Urinary bladder (tissue), 4 donors: Measurements from ENCODE around the gene EBLN2. TPM values are rescaled to one million over a fixed set of nuclear protein-coding genes. Genes with fewer than 3 reads are reported as not detected.
A peak's percentile ranks its signal among the peaks of the same experiment; 100 is the strongest.

Experiments
- DNase-seq: peaks from one replicate; pipeline ENCODE4 v3.0.0-alpha.2; 2015; ENCODE audit errors: extremely low spot score
- H3K27ac ChIP-seq: one replicate; pipeline ENCODE4 v1.5.1; 2013; ENCODE audit warnings: low read depth, mild to moderate bottlenecking, moderate library complexity
- H3K36me3 ChIP-seq: one replicate; pipeline ENCODE4 v1.6.1; 2013; ENCODE audit warnings: mild to moderate bottlenecking, moderate library complexity; ENCODE audit not compliant: insufficient read depth
- H3K4me1 ChIP-seq: one replicate; pipeline ENCODE4 v1.6.1; 2013; ENCODE audit warnings: mild to moderate bottlenecking, moderate library complexity; ENCODE audit not compliant: insufficient read depth
- H3K4me3 ChIP-seq: one replicate; pipeline ENCODE4 v1.5.1; 2013; ENCODE audit warnings: low read depth, low read length
- WGBS: extraction: QIAGEN DNeasy Blood & Tissue Kit; methylation state at CpG from one replicate; pipeline ENCODE4 v1.1.7; 2013; 5-methylcytosine and 5-hydroxymethylcytosine counted together
- polyA plus RNA-seq: library from polyadenylated mRNA; stranded (reverse); fragments of 200-250 nt; gene quantifications from one replicate; pipeline ENCODE4 v1.2.3, GENCODE V29; 2013
- small RNA-seq: library from RNA; depleted of rRNA; stranded (forward); fragments of <200 nt; gene quantifications from one replicate; pipeline ENCODE3, GENCODE V24; 2014
- total RNA-seq: library from RNA; depleted of rRNA; stranded (reverse); fragments of >200 nt; gene quantifications from one replicate; pipeline ENCODE4 v1.2.3, GENCODE V29; 2014
- donor health status: healthy with polysubstance abuse.
- donor health status: healthy.

EBLN2 gene
- total and polyA plus RNA-seq, 2 donors, result 0.85 to 25.3 TPM

DNA sequence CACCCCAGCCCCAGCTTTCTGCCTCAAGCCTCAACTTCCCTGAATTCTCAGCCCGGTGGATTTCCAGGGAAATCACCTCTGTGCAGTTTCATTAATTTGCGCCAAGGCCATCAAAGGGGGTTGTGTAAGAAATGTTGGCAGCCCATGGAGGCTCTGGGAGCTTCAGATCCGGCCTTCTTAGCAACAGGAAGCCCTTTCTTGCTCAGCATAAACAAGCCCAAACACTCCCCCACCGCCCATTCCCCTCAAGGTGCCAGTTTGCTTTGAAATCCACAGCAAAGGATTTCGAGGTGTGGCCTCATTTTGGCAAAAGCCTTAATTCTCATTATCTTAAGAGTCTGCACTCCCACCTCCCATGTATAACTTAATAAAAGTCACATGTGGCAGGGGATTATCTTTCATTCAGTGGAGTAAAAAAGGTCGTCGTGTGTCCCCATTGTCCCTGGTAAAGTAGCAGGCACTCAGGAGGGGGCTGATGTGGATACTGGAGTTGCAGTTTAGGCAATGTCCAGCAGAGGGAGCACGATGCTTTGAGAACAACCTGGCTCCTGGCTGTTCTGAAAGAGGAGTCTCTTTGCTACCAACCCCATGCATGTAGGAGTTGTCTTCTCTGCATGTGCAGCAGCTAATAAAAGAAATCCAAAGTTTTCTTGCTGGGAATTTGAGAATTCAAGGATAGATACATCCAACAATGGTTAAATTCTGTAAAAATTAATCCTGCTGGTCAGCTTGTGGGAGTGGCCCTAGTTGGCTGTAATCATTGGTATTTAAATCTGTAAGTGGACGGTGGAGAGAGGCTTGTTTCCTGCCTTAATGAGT is 39.5 kb downstream of the EBLN2 start:
- Histone ChIP-seq H3K36me3 (no peaks in the 10 kb centered on the region), H3K4me3 (no peak overlapping the region), H3K4me1 (no peaks in the 10 kb centered on the region), H3K27ac (no peak overlapping the region)
- peak; percentile 82 for DNase-seq
- WGBS, result 29% methylated on average over 9 of the region's 9 CpGs

DNA sequence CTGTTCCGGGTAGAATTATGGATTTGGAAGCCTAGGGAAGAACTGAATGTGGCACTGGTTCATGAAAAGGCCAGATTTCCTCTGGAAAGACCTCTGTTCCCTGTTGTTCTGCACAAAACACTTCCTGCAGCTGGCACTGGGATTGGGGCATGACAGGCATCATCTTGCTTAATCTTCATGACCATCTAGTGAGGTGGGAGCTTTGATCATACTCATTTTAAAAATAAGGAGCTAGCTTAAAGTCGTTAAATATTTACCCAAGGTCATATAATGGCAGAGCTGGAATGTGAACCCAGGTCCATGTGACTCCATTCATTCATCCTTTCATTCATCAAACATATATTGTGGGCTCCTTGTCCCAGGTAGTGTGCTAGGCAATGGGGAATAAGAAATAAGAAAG is 40.4 kb downstream of the EBLN2 start:
- H3K4me3 ChIP-seq, result no peak overlapping the region
- H3K27ac ChIP-seq, result no peak overlapping the region
- 80% methylated on average over 2 of the region's 2 CpGs for WGBS
- no peak for DNase-seq
- H3K36me3 ChIP-seq, result no peaks in the 10 kb centered on the region
- no peaks in the 10 kb centered on the region for H3K4me1 ChIP-seq

DNA sequence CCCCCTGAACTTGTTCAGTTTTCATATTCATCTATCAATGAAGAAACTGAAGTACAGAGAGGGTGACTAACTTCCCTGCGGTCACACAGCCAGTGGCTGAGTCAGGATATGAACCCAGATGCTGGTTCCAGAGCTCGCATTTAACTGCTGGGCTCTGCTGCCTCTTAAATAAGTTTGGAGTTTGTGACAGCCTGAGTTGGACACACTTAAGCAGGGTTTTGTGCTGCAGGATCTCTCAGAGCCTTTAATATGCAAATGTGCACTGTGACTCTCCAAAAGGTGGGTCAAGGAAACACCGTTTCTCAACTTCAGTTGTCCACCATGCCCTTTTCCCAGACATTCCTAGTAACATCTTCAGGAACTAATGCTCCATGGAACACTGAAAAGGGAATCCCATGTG is 45.8 kb downstream of the EBLN2 start:
- Histone ChIP-seq H3K4me3 (no peak overlapping the region), H3K4me1 (no peaks in the 10 kb centered on the region), H3K27ac (no peak overlapping the region), H3K36me3 (no peaks in the 10 kb centered on the region)
- WGBS, result 74% methylated on average over 3 of the region's 3 CpGs
- no peak for DNase-seq

- 45% methylated on average over 5 of the region's 5 CpGs for WGBS
- H3K4me1 ChIP-seq, result no peaks in the 10 kb centered on the region
- no peak overlapping the region for H3K27ac ChIP-seq
Observed at GRCh38 chr3:73107676-73108187, 46.3 kb downstream of the EBLN2 start.

DNA sequence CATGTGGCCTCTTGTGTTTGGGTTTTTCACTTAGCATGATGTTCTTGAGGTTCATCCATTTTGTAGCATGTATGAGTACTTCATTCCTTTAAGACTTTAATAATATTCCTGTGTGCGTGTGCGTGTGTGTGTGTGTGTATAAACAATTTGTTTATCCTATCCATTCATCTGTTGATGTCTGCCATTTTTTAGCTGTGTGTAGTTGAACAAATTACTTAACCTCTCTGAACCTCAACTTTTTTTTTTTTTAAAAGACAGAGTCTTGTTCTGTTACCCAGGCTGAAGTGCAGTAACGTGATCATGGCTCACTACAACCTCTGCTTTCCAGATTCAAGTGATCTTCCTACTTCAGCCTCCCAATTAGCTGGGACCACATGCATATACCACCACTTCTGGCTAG is 47.3 kb downstream of the EBLN2 start:
- no peak overlapping the region for H3K27ac ChIP-seq
- H3K4me3 ChIP-seq, result no peak overlapping the region
- no peak for DNase-seq
- WGBS, result 91% methylated on average over 3 of the region's 3 CpGs
- H3K4me1 ChIP-seq, result no peaks in the 10 kb centered on the region
- H3K36me3 ChIP-seq, result no peaks in the 10 kb centered on the region

More at GRCh38 chr3:73107676-73108187, 46.3 kb downstream of the EBLN2 start:
- H3K4me3 ChIP-seq, result no peak overlapping the region
- no peaks in the 10 kb centered on the region for H3K36me3 ChIP-seq
- no peak for DNase-seq

DNA sequence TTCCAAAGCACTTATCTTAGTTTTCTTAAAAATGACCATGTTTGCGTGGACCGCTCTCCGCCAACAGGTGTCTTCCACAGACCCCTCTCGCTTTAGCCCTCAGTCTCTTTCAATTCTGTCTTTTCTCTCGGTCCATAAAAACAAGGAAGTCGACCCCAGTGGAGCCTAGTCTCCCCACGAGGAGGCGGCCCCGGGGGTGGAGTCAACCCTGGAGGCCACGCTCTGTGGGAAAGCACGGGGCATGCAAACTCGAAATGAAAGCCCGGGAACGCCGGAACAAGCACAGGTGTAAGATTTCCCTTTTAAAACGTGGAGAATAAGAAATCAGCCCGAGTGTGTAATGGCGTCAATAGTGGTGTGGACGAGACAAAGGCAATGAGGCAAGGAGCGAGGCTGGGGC is 49.1 kb downstream of the EBLN2 start:
- H3K27ac ChIP-seq, result no peak overlapping the region
- no peak overlapping the region for H3K4me3 ChIP-seq
- H3K36me3 ChIP-seq, result no peaks in the 10 kb centered on the region
- no peak for DNase-seq
- H3K4me1 ChIP-seq, result no peaks in the 10 kb centered on the region
- 89% methylated on average over 20 of the region's 20 CpGs for WGBS

Small RNA genes lying within 50 kb of the gene (small RNA-seq; reads per million reads assigned to genes)
- gene RNU2-64P (0.35 reads per million, percentile 23 among the genes with 10 or more reads in this experiment), gene RNU6-557P (not detected), gene RNU7-19P (not detected)

Other genes starting within 250 kb of the EBLN2 start
- 29.2 TPM for gene SHQ1, start 213.2 kb upstream of the EBLN2 start, total RNA-seq
- 9.2 TPM for gene SHQ1, start 213.2 kb upstream of the EBLN2 start, polyA plus RNA-seq
- gene GXYLT2, start 173.6 kb upstream of the EBLN2 start, total RNA-seq, result 71.5 TPM
- 2.6 TPM for gene GXYLT2, start 173.6 kb upstream of the EBLN2 start, polyA plus RNA-seq
- gene PPP4R2, start 64.8 kb upstream of the EBLN2 start, total RNA-seq, result 132 TPM
- 15.4 TPM for gene PPP4R2, start 64.8 kb upstream of the EBLN2 start, polyA plus RNA-seq